A549 (cell line): ENCODE results near the gene BASP1.

Source experiments
- POLR2A ChIP-seq: IDR thresholded peaks from 2 replicates; pipeline ENCODE4 v1.6.1; 2012; ENCODE audit warnings: mild to moderate bottlenecking, low read length
- SMC3 ChIP-seq: fragments of >200 bp; sonication (Bioruptor Twin); formaldehyde crosslinking; IDR thresholded peaks from 3 replicates; pipeline ENCODE4 v1.6.1; 2018; ENCODE audit warnings: inconsistent platforms
- ZSCAN20 ChIP-seq: fragments of 250-450 bp; sonication (Bioruptor Pico); IDR thresholded peaks from 2 replicates; pipeline ENCODE4 v1.8.0; 2022; ENCODE audit warnings: mild to moderate bottlenecking, moderate library complexity
- TF ChIP-seq, protein P1 (sequence below): fragments of >200 bp; sonication (Bioruptor Twin); formaldehyde crosslinking; IDR thresholded peaks from 3 replicates; pipeline ENCODE4 v1.5.1; 2016

DNA sequence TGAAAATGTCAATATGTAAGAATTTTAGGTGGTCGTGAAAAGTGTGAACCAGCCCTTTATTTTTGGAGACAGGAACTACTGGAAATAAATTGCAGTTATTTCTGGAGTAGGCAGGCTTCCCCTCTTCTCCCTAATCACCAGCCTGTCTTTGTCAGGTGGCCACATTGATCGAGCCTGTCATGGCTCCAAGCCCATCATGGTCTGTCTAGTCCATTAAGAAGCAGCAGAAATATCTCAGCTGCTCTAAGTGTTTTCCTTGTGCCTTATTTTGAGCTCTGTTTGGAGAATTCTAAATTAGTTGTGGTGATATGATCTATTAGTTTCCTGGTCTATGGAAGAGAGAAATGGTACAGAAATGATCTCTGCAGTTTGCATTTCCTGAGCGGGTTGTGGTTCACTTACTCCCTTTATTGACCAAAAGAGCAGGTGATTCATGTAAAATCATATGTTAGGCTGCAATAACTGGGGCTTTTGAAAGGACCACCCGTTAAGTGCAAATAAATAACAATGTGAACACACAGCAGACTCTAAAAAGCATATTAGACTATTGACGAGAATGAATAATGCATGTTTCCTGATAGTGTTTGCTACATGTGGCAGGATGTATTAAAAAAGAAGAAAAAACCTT, 42.3 kb downstream of the BASP1 start:
- TF ChIP-seq SMC3 = no peak
- TF ChIP-seq, protein P1, sequence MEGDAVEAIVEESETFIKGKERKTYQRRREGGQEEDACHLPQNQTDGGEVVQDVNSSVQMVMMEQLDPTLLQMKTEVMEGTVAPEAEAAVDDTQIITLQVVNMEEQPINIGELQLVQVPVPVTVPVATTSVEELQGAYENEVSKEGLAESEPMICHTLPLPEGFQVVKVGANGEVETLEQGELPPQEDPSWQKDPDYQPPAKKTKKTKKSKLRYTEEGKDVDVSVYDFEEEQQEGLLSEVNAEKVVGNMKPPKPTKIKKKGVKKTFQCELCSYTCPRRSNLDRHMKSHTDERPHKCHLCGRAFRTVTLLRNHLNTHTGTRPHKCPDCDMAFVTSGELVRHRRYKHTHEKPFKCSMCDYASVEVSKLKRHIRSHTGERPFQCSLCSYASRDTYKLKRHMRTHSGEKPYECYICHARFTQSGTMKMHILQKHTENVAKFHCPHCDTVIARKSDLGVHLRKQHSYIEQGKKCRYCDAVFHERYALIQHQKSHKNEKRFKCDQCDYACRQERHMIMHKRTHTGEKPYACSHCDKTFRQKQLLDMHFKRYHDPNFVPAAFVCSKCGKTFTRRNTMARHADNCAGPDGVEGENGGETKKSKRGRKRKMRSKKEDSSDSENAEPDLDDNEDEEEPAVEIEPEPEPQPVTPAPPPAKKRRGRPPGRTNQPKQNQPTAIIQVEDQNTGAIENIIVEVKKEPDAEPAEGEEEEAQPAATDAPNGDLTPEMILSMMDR = no peak
- TF ChIP-seq POLR2A = no peak
- TF ChIP-seq ZSCAN20 (CRISPR knock-in tag) = no peak
